HCT116 (cell line): ENCODE results near the gene AMBRA1.

Experiments
- CBX3 ChIP-seq: IDR thresholded peaks from 2 replicates; pipeline ENCODE4 v1.6.1; 2012; ENCODE audit warnings: low read depth
- CEBPB ChIP-seq: IDR thresholded peaks from 2 replicates; pipeline ENCODE4 v1.6.1; 2012; ENCODE audit warnings: low read depth
- EGR1 ChIP-seq: IDR thresholded peaks from 2 replicates; pipeline ENCODE4 v1.6.1; 2012; ENCODE audit warnings: low read depth
- EZH2 ChIP-seq: fragments of 200-600 bp; sonication (generic); IDR thresholded peaks from 2 replicates; pipeline ENCODE4 v1.6.1; 2017; ENCODE audit warnings: antibody characterized with exemption, mixed run types
- FOSL1 ChIP-seq: IDR thresholded peaks from 2 replicates; pipeline ENCODE4 v1.6.1; 2012; ENCODE audit warnings: low read depth
- JUND ChIP-seq: IDR thresholded peaks from 2 replicates; pipeline ENCODE4 v1.6.1; 2012
- POLR2A ChIP-seq: IDR thresholded peaks from 2 replicates; pipeline ENCODE4 v1.7.0; 2011; ENCODE audit warnings: borderline replicate concordance; ENCODE audit not compliant: insufficient read depth, insufficient read length; ENCODE audit errors: extremely low read depth
- SIN3A ChIP-seq: IDR thresholded peaks from 2 replicates; pipeline ENCODE4 v1.6.1; 2012; ENCODE audit warnings: low read depth
- TCF7L2 ChIP-seq: IDR thresholded peaks from 2 replicates; pipeline ENCODE4 v1.7.0; 2011; ENCODE audit warnings: borderline replicate concordance, inconsistent platforms; ENCODE audit not compliant: insufficient read depth, insufficient read length; ENCODE audit errors: extremely low read depth
- YY1 ChIP-seq: IDR thresholded peaks from 2 replicates; pipeline ENCODE4 v1.6.1; 2011; ENCODE audit warnings: low read length, low read depth, moderate library complexity, mild to moderate bottlenecking; ENCODE audit not compliant: insufficient replicate concordance; ENCODE audit errors: extremely low read depth
- ZFX ChIP-seq: fragments of 450-650 bp; IDR thresholded peaks from 2 replicates; pipeline ENCODE4 v1.6.1; 2017
- ZNF274 ChIP-seq: fragments of 200-500 bp; sonication (Bioruptor generic); IDR thresholded peaks from 2 replicates; pipeline ENCODE4 v1.6.1; 2014; ENCODE audit warnings: mild to moderate bottlenecking, low read depth, low read length, inconsistent platforms
- TF ChIP-seq, protein P1 (sequence below), 3 experiments: fragments of 200-600 bp in 1 of 3; sonication (generic) in 1 of 3; IDR thresholded peaks in 2 of 3; conservative IDR thresholded peaks in 1 of 3; 2 replicates each; pipeline ENCODE4 v1.5.1; 2012 to 2017; ENCODE audit warnings: low read depth in 2 of 3, low read length in 2 of 3, antibody characterized with exemption in 1 of 3, borderline replicate concordance in 1 of 3, control low read depth in 1 of 3, mild to moderate bottlenecking in 1 of 3, mixed read lengths in 1 of 3, mixed run types in 1 of 3, moderate library complexity in 1 of 3; ENCODE audit not compliant: insufficient read depth in 1 of 3
- TF ChIP-seq, protein P2 (sequence below): IDR thresholded peaks from 2 replicates; pipeline ENCODE4 v1.6.1; 2012; ENCODE audit warnings: low read depth

DNA sequence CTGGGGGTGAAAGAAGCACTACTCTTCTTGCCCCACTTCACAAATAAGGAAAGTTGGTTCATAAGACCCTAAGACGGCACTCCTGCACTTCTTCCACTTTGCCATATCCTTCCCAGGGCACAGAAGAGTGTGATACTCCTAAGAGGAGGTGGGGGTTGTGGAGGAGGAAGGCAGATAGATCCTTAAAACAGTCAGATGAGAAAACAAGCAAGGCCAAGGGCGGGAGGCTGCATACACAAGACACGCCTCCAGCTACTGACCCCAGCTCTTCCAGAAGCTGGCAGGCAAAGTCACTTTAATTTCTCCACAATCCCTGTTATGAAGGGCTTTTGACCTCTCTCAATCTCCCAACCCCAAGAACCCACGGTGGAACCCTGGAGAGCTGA lies 200.6 kb downstream of the AMBRA1 start:
- TF ChIP-seq EGR1 (no peak), CEBPB (no peak), TCF7L2 (no peak), POLR2A (no peak), YY1 (no peak), ZNF274 (no peak), ZFX (no peak), CBX3 (no peak), EZH2 (no peak), JUND (no peak), SIN3A (no peak), FOSL1 (no peak)
- TF ChIP-seq, protein P1, sequence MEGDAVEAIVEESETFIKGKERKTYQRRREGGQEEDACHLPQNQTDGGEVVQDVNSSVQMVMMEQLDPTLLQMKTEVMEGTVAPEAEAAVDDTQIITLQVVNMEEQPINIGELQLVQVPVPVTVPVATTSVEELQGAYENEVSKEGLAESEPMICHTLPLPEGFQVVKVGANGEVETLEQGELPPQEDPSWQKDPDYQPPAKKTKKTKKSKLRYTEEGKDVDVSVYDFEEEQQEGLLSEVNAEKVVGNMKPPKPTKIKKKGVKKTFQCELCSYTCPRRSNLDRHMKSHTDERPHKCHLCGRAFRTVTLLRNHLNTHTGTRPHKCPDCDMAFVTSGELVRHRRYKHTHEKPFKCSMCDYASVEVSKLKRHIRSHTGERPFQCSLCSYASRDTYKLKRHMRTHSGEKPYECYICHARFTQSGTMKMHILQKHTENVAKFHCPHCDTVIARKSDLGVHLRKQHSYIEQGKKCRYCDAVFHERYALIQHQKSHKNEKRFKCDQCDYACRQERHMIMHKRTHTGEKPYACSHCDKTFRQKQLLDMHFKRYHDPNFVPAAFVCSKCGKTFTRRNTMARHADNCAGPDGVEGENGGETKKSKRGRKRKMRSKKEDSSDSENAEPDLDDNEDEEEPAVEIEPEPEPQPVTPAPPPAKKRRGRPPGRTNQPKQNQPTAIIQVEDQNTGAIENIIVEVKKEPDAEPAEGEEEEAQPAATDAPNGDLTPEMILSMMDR (IDR thresholded peaks at IDR 0.05 in 2 of 3, conservative IDR thresholded peaks at IDR 0.05 in 1 of 3; ENCODE audit: borderline replicate concordance in 1 of 3, insufficient read depth in 1 of 3, low read depth in 2 of 3, low read length in 2 of 3), result no peak
- TF ChIP-seq, protein P2, sequence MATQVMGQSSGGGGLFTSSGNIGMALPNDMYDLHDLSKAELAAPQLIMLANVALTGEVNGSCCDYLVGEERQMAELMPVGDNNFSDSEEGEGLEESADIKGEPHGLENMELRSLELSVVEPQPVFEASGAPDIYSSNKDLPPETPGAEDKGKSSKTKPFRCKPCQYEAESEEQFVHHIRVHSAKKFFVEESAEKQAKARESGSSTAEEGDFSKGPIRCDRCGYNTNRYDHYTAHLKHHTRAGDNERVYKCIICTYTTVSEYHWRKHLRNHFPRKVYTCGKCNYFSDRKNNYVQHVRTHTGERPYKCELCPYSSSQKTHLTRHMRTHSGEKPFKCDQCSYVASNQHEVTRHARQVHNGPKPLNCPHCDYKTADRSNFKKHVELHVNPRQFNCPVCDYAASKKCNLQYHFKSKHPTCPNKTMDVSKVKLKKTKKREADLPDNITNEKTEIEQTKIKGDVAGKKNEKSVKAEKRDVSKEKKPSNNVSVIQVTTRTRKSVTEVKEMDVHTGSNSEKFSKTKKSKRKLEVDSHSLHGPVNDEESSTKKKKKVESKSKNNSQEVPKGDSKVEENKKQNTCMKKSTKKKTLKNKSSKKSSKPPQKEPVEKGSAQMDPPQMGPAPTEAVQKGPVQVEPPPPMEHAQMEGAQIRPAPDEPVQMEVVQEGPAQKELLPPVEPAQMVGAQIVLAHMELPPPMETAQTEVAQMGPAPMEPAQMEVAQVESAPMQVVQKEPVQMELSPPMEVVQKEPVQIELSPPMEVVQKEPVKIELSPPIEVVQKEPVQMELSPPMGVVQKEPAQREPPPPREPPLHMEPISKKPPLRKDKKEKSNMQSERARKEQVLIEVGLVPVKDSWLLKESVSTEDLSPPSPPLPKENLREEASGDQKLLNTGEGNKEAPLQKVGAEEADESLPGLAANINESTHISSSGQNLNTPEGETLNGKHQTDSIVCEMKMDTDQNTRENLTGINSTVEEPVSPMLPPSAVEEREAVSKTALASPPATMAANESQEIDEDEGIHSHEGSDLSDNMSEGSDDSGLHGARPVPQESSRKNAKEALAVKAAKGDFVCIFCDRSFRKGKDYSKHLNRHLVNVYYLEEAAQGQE, result no peak
